HG03097 (cell line): ENCODE measurements around the gene THEM4.
"Not testable (repeated sequence)": the region's sequence is repeated elsewhere in the genome, so short reads cannot be mapped to it uniquely, and the experiment has no call there.

Experiments
- ATAC-seq: cut with Tn5 transposase; IDR thresholded peaks from one replicate; pipeline ENCODE4 v1.9.1; 2021; ENCODE audit not compliant: unreplicated experiment, low FRiP score

The THEM4 gene

DNA sequence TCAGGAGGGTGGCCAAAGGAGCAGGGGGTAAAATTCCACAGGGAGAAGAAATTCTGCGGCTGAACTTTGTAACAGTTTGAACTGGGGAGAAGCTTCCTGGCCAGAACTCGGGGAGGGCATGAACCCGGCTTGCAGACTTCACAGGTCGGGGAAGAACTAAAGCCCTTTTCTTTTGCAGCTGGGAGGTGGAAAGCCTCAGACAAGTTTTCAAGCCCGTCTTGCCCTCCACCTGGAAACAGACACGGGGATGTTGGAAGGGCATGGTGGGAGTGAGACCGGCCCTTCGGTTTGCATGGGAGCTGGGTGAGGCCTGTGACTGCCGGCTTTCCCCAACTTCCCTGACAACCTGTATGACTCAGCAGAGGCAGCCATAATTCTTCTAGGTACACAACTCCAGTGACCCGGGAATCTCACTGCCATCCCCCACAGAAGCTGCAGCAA lies 11.3 kb downstream of the THEM4 start:
- no peak for ATAC-seq

DNA sequence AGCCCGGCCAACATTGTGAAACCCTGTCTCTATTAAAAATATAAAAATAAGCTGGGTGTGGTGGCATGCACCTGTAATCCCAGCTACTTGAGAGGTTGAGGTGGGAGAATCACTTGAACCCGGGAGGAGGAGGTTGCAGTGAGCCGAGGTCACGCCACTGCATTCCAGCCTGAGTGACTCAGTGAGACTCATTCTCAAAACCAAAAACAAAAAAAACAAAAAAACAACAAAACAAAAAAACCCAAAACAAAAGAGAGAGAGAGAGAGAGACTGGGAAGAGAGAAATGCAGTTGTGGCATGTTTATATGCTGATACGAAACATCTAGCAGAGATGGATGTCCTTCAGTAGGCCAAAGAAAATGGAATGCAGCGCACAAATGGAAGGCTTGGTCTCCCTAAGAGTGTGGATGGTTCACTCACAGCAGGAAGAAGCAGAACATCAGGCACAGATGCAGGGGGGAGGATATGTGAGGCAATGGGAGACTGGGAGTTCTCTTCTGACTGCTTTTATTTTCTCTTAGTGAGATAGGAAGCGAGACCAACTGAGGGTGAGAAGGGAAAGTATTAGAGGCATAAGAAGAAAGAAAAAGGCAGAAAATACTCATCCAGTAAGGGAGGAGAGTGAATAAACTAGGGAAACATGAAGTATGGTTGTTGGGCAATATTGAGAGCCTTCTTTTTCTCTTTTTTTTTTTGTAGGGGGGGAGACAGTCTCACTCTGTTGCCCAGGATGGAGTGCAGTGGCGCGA lies 16.0 kb downstream of the THEM4 start:
- ATAC-seq = no peak

DNA sequence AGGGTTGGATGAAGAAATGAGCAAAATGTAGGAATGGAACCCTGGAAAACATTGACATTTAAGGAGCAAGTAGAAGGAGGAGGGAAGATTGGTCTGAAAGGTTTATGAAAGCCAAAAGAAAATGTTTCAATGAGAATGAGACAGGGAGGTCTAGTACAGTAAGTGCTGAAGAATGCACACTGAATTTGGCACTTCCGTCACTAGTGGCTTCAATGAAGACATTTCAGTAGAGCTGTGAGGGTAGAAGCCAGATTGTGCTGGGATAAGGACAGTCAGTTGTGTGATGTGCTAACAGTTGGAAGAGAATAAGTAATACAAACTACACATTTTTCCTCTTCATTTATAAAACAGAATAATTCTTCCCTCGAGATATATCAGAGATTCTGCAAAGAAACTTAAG lies 17.1 kb downstream of the THEM4 start:
- no peak for ATAC-seq

DNA sequence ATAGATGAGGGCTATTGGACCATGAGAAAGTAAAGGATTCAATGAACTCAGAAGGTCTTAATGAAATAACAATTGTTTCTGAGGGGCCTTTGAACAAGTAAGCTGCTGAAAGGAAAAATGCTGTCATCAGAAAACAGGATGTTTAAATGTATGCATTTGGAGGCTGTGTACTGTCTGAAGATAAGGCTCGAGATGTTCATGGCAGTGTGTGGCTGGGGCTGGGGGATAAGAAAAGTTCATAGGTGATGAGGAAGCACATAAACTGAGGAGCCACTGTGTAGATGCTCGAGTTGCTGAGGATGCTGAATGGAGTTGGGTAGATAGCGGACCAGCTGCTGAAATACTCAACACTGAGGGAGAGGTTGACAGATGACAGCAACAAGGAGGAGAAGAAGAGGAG lies 17.8 kb downstream of the THEM4 start:
- no peak for ATAC-seq

DNA sequence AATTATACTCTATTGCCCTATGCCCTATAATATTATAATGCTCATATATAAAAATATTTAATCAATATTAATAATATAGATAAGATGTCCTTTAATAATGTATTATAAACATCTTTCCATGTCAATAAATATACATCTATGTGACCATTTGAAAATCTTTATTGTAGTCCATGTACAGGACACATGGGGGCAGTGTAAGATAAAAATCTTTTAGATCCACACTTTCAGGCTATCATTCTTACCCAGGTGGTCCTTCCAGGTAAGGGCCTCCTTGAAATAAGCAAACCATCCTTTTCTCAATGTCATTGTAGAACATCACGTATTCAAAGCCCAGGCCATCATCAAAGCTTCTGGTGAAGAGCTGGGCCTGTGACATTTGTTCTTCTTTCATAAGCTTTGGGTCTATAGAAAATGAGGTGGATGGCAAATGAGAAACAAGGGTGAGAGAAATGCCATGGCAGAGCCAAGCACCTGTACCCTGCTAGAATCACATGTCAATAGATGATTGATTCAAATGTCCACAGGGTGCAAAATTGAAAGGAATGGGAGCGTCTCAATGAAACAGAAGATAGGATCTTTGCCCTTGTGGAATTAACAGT lies 20.2 kb downstream of the THEM4 start:
- no peak for ATAC-seq

DNA sequence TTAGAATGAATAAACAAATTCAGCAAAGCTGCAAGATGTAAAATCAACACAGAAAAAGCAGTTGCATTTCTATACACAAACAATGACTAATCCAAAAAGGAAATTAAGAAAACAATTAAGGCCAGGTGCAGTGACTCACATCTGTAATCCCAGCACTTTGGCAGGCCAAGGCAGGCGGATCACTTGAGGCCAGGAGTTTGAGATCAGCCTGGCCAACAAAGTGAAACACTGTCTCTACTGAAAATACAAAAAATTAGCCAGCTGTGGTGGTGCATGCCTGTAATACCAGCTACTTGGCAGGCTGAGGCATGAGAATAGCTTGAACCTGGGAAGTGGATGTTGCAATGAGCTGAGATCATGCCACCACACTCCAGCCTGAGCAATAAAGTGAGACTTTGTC lies 22.3 kb downstream of the THEM4 start:
- ATAC-seq = no peak

DNA sequence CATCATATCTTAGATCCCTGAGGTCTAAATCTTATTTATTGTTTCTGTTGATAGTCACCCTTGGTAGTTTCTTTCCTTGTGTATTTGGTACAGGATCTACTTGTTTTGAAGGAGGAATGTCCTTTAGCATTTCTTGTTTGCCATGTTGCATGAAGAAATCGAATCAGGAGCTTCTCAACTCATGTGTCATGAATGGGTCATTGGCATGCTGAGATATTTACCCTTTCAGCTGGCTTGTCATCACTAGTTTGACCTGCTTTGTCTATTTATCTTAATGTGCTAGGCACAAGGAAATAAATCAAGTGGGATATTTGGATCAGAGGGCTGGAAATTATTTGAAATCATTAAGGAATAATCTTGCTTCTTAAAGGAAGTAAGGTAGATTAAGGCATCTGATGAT lies 23.8 kb downstream of the THEM4 start:
- no peak for ATAC-seq

DNA sequence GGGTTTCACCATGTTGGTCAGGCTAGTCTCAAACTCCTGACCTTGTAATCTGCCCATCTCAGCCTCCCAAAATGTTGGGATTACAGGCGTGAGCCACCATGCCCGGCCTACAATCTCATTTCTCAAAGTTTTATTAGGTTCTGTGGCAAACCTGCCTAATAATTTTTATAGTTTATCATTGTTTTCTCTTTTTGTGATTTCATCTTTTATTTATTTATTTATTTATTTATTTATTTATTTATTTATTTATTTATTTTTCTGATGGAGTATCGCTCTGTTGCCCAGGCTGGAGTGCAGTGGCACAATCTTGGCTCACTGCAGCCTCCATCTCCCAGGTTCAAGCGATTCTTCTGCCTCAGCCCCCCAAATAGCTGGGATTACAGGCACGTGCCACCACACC lies 24.4 kb downstream of the THEM4 start:
- ATAC-seq = not testable (repeated sequence)

DNA sequence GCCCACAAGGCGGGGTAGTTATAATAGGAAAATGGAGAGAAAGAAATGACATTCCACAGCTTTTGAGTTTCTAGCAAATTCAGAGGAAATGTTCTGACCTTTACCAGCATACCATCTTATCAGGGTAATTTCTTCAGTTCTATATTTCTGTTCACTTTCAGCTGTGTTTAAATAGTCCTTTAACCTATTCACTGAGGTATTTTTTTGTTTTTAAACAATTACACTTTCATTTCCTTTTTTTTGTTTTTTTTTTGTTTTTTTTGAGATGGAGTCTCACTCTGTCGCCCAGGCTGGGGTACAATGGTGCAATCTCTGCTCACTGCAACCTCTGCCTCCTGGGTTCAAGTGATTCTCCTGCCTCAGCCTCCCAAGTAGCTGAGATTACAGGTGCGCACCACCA lies 24.9 kb downstream of the THEM4 start:
- not testable (repeated sequence) for ATAC-seq

DNA sequence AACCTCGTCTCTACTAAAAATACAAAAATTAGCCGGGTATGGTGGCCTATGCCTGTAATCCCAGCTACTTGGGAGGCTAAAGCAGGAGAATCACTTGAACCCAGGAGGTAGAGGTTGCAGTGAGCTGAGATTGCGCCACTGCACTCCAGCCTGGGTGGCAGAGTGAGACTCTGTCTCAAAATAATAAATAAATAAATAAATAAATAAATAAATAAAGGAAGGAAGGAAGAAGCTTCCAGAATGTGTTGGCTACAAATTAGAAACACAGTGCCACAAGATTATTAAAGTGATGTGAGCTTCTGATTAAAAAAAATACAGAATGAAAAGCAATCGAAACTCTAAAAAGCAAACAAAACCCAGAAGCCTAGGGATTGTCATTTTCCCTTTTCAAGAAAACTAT lies 25.4 kb downstream of the THEM4 start:
- ATAC-seq = not testable (repeated sequence)

DNA sequence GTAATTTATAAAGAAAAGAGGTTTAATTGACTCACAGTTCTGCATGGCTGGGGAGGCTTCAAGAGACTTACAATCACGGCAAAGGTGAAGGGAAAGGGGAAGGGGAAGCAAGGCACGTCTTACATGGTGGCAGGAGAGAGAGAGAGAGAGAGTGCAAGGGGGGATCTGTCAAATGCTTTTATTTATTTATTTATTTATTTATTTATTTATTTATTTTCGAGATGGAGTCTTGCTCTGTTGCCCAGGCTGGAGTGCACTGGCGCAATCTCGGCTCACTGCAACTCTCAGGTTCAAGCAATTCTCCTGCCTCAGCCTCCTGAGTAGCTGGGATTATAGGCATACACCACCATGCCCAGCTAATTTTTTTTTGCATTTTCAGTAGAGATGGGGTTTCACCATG lies 26.4 kb downstream of the THEM4 start:
- not testable (repeated sequence) for ATAC-seq

DNA sequence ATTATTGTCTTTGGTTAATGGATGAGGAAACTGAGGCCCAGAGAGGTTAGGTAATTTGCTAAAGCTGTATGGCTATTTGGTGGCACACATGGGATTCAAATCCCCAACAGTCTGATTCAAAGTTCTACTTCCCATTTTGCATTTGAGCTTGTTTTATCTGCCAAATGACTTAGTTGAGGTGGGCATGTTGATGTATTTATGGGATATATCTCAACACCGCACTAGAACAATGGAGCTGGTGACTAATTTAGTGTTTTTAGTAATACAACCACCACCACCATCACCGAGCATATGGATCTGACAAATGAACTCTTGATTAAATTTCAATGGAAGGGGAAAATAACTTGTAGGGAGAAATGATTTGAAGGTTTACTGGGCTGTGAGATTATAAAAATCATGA lies 26.8 kb downstream of the THEM4 start:
- no peak for ATAC-seq

DNA sequence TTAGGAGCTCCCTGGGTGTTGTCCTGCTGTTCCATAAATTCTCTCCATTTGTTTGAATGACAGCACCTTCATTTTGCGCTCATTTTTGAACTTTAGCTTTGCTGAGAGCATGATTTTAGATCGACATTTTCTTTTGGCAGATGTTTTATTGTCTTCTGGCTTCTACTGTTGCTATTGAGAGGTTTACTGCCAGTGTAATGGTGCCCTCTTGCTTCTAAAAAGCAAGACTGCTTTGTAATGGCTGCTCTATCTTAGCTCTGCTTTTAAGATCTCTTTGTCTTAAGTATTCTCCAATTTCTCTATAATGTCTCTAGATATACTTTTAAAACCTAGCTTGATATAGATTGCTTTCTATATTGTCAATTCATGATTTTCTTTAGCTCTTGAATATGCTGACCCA lies 27.8 kb downstream of the THEM4 start:
- no peak for ATAC-seq

DNA sequence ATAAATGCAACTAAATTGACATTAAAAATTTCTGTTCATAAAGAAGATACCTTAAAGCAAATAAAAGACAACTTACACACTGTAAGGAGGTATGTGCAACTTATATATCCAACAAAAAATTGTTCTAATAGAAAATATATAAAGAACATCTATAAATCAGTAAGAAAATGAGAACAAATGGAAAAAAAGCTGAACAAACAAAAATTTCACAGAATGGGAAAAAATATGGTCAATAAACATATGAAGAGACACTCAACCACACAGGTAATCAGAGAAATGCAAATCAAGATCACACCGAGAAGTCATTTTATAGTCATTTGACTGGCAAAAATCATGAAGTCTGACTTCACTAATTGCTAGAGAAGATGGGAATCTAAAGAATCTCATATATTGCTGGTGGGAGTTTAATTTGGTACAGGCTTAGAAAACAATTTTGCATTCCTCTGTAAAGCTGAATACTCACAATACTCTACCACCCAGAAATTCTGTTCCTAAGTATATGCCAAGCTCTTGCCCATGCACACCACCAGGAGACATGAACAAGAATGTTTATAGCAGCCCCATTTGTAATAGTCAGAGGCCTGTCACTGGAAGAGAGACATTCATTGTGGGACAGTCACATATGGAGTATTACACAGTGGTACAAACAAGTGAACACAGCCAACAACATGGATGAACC lies 33.8 kb downstream of the THEM4 start:
- ATAC-seq = no peak

DNA sequence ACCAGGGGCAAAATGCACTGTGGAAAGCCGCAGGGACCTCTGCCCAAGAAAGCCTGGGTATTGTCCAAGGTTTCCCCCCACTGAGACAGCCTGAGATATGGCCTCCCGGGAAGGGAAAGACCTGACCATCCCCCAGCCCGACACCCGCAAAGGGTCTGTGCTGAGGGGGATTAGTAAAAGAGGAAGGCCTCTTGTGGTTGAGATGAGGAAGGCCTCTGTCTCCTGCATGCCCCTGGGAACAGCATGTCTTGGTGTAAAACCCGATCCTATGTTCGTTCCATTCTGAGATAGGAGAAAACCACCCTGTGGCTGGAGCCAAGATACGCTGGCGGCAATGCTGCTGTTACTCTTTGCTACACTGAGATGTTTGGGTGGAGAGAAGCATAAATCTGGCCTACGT lies 36.5 kb downstream of the THEM4 start:
- not testable (repeated sequence) for ATAC-seq

DNA sequence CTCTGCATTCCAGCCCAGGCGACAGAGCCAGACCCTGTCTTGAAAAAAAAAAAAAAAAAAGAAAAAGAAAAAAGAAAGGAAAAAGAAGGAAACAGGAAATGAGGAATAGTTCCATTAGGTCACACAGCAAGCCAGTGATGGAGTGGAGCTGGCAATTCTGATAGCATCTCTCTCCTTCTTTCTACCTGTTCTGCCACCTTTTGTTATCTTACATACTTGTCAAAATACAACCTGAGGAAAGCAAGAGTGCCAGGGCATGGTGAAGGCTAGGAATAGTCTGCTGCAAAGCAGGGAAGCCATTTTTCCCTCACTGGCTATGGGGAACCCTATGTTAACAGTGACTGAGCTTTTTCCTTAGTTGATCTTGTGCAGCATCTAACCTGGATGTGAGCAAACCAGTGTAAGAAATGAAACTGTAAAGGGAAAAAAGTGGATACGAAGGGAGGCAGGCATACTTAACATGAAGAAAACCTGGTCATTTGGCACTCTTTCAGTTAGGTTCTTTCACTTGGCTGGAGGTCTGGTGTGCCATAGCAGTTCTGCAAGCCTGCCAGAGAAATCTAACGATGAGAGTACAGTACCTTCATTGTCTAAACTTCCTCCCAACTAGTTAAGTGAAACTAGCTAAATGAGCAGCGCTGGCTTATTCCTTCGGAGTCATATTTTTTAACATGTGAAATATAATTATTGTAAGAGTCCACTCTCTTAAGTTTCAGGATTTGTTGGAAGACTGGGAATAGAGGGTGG lies 37.9 kb downstream of the THEM4 start:
- ATAC-seq = no peak

DNA sequence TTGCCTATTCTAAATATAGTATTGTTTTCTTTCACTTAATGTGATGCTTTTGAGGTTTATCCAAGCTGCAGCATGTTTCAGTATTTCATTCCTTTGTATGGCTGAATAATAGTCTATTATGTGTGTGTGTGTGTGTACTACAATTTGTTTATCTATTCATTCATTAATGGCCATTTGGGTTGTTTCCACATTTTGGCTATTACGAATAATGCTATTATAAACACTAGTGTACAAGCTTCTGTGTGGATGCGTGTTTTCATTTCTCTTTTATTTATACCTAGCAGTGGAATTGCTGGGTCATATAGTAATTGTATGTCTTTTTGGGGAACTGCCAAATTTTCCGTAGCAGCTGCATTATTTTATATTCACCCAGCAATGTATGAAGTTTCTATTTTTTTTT lies 40.8 kb downstream of the THEM4 start:
- ATAC-seq = no peak

DNA sequence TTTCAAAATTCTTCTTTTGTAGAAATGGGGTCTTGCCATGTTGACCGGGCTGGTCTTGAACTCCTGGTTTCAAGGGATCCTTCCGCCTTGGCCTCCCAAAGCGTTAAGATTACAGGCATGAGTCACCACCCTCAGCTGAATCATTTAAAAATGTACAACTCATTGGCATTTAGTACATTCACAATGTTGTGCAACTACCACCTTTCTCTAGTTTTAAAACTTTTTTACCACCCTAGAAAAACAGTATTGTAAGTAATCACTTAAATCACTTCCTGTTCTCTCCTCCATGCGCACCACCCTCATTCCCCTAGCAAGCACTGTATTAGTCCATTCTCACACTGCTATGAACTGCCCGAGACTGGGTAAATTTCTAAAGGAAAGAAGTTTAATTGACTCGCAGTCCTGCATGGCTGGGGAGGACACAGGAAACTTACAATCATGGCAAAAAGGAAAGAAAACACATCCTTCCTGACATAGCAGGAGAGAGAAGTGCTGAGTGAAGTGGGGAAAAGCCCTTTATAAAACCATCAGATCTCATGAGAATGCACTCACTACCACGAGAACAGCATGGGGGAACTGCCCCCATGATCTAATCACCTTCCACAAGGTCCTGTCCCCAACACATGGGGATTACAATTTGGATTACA lies 41.4 kb downstream of the THEM4 start:
- no peak for ATAC-seq

DNA sequence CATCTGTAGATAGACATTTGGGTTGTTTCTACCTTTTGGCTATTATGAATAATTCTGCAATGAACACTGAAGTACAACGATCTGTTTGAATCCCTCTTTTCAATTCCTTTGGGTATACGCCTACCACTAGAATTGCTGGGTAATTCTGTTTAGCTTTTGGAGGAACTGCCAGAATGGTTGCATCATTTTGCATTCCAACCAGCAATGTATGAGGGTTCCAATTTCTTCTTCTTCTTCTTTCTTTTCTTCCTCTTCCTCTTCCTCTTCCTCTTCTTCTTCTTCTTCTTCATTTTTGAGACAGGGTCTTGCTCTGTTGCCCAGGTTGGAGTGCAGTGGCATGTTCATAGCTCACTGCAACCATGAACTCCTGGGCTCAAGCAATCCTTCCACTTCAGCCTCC lies 42.0 kb downstream of the THEM4 start:
- ATAC-seq = no peak

DNA sequence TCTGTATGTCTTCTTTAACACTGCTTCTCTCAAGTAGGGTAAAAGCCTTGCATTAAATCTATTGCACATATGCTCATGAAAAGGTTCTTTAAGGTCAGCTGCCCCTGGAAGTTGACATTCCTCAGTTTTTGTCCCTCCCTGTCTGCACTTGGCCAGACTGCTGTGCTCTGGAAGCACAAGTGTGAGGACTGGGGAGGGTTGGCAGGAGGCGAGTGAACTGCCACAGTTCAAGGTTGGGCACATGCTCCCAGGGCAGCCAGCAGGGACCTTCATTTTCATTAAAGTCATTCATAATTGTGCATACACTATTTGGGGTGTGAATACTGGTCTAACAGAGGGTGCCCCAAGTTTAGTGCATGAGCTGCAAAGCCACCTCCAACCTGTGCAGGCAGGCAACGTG lies 44.9 kb downstream of the THEM4 start:
- no peak for ATAC-seq

DNA sequence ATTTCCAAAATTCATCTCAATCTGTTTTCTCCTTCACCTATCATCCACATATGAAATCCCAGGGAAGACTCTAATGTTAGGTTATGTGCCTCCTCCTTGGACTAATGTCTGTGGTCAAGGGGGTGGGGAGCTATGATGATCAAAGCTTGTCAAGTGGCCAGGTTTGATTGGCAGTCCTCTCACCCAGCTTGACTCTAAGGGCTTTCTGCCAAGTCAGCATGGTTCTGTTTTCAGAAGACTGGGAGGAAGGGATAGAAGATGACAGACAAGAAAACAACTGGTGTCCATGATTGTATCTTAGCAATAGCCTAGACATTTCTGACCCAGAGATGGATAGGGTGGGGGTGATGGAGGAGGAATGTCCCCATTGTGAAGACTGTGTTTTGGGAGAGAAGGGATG lies 46.7 kb downstream of the THEM4 start:
- ATAC-seq = no peak
